Measurements from ENCODE around the gene ELAPOR2. TPM values are rescaled to one million over a fixed set of nuclear protein-coding genes. Genes with fewer than 3 reads are reported as not detected.

Gene ELAPOR2
- total and polyA plus RNA-seq, 9 of the 15 experiments (the other 6 are each of a cell fraction or from before 2014, with no cell fraction given) = 9.2 to 72.0 (median 35.0) TPM

GRCh38 chr7:87091487-87092066, 32.1 kb upstream of the ELAPOR2 start:
- Histone ChIP-seq H3K79me2 (ENCODE audit: control insufficient read depth, insufficient read depth, low read length) (no peaks in the 10 kb centered on the region), H3K36me3 (ENCODE audit: control insufficient read depth, insufficient read depth, low read length) (no peaks in the 10 kb centered on the region), H3K4me3 (no peak overlapping the region), H3K4me1 (replicated peaks in 1 of 2; ENCODE audit: control insufficient read depth in 2 of 2, insufficient read depth in 2 of 2, low read length in 2 of 2) (no peaks in the 10 kb centered on the region), H3K9ac (ENCODE audit: insufficient read depth in 1 of 2, low read depth in 2 of 2, low read length in 2 of 2) (no peak overlapping the region), H2AFZ (ENCODE audit: low read depth, low read length) (no peak overlapping the region), H3K27me3 (ENCODE audit: control insufficient read depth in 2 of 2, insufficient read depth in 2 of 2, low read length in 2 of 2) (no peaks in the 10 kb centered on the region), H3K9me3 (replicated peaks; ENCODE audit: control insufficient read depth, insufficient read depth, low read depth, low read length) (no peaks in the 10 kb centered on the region), H4K20me1 (replicated peaks; ENCODE audit: control insufficient read depth, insufficient read depth, low read length) (no peaks in the 10 kb centered on the region), H3K9me1 (ENCODE audit: control insufficient read depth, insufficient read depth, low read length) (no peaks in the 10 kb centered on the region), H3K4me2 (ENCODE audit: insufficient read depth, low read length) (no peak overlapping the region), H3K27ac (ENCODE audit: extremely low read depth, low read depth, low read length) (no peak overlapping the region)
- ChIA-PET POLR2A (interaction anchor here (0.7 to 1.0 kb wide), 2 partner anchors 17 to 31 kb away, joined by 3 read pairs; no protein-coding TSS in a partner anchor), CTCF (ENCODE audit: low intra/inter-chr PET ratio) (no interaction called here)
- ATAC-seq = no peak; the same call in 2 of the 3 replicates
- WGBS (ENCODE audit: insufficient coverage, low coverage, missing lambda C conversion rate) = 14% methylated on average over 1 of the region's 1 CpG
- FAIRE-seq = no peak
- no peak for TF ChIP-seq GATA2 (CRISPR knock-in tag; IDR thresholded peaks at IDR 0.05)
- no peak for TF ChIP-seq POLR2B (IDR thresholded peaks at IDR 0.05; ENCODE audit: low read depth, partially characterized antibody)
- no peak for TF ChIP-seq MLLT1 (IDR thresholded peaks at IDR 0.05)
- no peak for TF ChIP-seq VEZF1 (CRISPR knock-in tag; IDR thresholded peaks at IDR 0.05)
- BruUV-seq (replicated peaks) = no TSS peak
- DNase-seq (ENCODE audit: extremely low read depth in 1 of 4, low spot score in 3 of 4) = no peak
- intact Hi-C loops (cut with micrococcal nuclease) (no loop called here), in situ Hi-C loops (cut with MboI) (no loop called here)

All from K562 (cell line).